Measurements from ENCODE around the gene ADAM15.

Gene ADAM15

DNA sequence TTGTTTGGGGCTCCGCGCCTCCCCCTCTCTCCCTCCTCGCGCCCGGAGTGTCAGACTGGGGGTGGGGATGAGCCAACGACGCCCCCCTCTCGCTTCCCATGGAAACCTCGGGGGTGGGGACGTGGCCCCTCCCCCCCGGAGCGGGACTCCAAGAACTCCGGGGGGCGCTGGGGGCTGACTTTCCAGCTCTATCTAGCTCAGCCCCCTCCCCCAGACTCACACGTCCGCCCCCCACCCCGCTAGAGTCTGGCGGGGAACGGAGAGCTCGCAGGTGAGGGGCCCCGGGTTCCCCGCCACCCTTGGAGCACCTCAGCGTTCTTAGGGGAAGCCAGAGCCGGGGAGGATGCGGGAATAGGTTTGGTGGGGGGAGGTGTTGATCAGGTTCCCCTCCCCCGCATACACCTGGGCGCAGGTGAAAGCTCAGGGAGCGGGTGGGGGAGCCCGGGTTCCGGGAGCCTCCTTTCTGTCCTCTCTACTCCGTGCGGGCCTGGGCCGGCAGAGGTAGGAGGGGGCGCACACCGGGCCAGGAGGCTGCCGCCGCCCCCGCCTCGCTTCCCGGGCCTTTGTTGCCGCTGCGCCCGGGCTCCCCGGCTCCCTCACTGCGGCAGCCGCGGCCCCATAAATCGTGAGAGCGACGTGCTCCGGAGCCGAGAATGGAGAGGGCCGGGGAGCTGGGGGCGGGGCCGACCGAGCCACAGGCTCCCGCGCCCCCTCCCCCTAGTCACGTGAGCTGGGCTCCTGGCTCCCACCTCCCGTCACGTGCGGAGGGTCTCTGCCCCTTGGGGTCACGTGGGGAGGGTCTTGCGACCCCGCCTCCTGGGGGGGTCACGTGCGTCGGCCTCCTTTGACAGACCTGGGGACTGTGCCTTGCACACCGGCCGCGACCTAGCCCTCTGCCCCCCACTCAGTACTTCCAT is 29.5 kb downstream of the ADAM15 start:
- TF ChIP-seq, protein P1, sequence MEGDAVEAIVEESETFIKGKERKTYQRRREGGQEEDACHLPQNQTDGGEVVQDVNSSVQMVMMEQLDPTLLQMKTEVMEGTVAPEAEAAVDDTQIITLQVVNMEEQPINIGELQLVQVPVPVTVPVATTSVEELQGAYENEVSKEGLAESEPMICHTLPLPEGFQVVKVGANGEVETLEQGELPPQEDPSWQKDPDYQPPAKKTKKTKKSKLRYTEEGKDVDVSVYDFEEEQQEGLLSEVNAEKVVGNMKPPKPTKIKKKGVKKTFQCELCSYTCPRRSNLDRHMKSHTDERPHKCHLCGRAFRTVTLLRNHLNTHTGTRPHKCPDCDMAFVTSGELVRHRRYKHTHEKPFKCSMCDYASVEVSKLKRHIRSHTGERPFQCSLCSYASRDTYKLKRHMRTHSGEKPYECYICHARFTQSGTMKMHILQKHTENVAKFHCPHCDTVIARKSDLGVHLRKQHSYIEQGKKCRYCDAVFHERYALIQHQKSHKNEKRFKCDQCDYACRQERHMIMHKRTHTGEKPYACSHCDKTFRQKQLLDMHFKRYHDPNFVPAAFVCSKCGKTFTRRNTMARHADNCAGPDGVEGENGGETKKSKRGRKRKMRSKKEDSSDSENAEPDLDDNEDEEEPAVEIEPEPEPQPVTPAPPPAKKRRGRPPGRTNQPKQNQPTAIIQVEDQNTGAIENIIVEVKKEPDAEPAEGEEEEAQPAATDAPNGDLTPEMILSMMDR (IDR thresholded peaks at IDR 0.05), result no peak
- no peak for TF ChIP-seq ZFX (IDR thresholded peaks at IDR 0.05; ENCODE audit: borderline replicate concordance)
- H3K27ac ChIP-seq, result peak overlapping the region; percentile 98

DNA sequence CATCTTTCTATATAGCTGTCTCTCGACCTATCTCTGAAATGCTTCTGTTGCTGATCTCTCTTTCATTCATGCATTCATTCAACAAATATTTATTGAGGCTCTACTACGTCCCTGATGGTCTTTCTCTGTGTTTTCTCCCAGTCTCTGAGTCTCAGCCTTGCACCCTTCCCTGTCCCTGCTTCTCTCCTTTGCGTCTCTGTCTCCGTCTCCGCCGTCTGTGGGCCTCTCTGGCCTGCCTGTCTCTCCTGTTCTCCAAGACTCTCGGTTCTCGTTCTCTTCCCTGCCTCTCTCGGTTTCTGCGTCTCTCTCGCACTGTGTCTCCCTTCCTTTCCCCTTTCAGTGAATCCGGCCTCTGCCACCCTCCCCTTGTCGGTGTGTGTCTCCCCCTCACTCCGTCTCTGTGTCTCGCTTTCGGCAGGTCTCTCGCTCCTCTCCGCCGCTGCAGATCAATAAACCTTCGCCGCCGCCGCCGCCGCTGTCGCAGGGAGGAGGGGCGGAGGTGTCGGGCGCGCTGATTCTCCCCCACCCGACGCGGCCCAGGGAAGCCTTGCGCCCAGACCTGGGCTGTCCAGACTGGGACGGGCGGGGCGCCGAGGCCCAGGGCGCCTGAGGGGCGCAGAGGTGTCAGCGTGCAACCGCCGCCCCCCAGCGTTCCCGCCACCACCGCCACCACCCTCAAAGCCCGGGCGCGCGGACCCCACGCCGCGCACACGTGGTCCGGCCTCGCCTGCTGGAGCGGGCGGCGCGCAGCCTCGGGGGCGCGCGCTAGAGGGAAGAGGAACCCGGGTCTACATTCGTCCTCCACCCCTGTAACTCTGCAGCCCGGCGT is 30.6 kb downstream of the ADAM15 start:
- peak overlapping the region; percentile 98 for H3K27ac ChIP-seq
- TF ChIP-seq ZFX (IDR thresholded peaks at IDR 0.05; ENCODE audit: borderline replicate concordance), result no peak
- TF ChIP-seq, protein P1 (IDR thresholded peaks at IDR 0.05), result no peak

DNA sequence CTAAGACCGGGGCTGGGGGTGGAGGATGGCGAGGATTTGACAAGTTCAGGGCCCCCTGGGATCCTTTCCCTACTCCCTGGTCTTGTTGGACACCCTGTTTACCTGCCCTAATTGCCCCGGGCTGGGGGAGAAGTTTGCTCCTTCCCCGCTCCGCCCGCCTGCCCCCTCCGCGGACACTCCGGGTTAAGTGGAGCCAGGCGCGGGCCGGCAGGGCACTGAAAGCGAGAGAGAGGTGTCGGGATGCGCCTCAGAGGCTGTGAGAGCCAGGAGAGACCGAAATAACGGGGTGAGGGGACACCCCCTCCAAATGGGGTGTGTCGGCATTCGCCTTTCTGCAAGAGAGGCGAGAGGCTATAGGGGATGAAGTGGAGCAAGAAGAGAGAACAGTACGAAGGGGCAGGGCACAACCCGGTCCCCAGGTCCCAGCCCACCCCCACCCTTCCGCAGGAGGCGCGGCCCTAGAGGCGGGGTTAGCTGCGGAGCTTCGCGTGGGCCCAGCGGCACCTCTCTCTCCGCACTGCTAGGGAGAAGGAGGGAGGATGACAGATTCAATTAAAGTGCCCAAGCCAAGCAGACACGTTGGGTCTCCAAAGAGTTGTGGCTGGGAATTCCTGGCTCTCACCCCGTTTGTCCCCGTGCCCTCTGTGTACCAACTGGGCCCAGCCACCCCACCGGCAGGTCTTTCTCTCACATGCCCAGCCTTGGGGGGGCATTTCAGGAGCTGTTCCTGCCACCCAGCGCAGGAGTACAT is 31.4 kb downstream of the ADAM15 start:
- peak overlapping the region; percentile 98 for H3K27ac ChIP-seq
- TF ChIP-seq, protein P1 (IDR thresholded peaks at IDR 0.05), result no peak
- TF ChIP-seq ZFX (IDR thresholded peaks at IDR 0.05; ENCODE audit: borderline replicate concordance), result no peak

DNA sequence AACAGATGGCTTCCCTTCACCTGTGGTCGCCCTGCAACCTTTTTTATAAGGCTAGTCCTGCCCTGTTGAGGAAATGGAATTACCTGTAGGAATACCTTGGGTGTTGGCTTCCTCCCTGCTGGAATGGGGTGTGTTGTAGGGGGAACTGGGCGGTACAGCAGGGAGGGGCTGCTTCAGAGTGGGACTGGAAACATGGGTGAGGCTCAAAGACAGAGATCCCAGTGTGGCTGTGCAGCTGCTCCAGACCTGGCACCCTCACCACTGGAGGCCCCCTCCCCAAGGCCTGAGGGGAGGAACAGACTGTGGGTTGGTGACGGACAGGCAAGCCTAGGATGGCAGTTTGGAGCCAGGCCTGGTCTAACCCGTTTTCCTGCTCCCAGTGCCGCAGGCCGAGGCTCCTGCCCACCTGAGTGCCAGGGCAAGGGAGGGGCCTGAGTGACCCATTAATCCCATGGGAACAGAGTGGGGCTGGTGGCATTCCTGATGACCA is 32.0 kb downstream of the ADAM15 start:
- H3K27ac ChIP-seq, result peak overlapping the region; percentile 98
- TF ChIP-seq, protein P1 (IDR thresholded peaks at IDR 0.05), result no peak
- no peak for TF ChIP-seq ZFX (IDR thresholded peaks at IDR 0.05; ENCODE audit: borderline replicate concordance)

DNA sequence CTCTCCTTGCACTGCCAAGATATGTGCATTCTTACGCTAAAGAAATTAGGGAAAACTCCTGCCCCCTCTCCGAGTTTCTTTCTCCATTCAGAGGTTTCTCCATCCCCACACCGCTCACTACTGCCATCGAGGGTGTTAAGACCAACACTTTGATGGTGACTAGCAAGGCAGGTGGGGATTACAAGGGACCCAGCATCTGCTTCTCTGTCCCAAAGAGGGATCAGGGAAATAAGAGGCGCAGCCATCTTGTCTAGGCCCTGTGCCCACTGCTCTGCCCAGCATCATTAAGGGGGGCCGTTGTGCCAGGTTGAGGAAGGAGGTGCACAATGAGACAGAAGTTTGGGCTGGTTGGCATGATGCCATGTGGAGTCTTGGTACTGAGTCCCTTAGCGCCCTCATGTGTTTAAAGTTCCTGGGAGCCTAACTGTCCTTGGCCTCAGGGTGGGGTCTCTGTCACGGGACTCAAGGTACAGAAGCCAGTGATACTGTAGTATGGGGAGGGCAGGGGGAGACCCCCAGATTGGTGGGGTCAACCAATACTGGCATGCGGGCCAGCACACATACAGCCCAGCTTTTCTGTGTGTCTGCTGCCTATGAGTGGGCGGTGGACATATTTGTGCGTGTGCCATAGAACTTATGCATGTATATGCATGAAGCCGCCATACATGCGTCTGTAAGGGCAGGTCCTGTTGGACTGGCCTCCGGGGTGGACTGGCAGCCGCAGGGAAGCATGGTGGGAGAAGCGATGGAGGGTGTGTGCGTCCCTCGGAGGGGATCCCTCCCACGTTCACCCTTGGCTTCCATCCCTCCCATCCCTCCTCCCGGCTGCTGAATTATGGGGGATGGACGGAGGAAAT is 33.0 kb downstream of the ADAM15 start:
- no peak for TF ChIP-seq ZFX (IDR thresholded peaks at IDR 0.05; ENCODE audit: borderline replicate concordance)
- TF ChIP-seq, protein P1 (IDR thresholded peaks at IDR 0.05), result no peak
- H3K27ac ChIP-seq, result peak overlapping the region; percentile 98

Measured in 22Rv1 (cell line).